Measurements from ENCODE around the gene AICDA.

Gene AICDA

DNA sequence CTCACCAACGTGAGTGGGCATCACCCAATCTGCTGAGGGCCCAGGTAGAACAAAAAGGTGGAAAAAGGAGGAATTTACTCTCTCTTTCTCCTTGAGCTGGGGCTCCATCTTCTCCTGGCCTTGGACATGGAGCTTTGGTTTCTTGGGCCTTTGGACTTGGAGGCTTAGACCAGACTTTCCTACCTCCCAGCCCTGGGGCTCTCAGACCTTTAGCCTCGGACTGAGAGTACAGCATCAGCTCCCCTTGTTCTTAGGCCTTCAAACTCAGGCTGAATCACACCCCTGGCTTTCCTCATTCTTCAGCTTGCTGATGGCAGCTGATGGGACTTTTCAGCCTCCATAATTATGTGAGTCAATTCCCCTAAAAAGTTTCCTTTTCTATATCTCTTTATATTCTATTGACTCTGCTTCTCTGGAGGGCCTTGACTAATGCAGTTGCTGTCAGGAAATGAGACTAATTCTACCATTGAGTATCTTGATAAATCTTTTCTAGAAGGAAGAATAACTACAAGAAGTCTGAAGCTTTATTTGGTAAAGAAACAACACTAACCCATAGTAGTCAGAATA, 56.0 kb downstream of the AICDA start:
- FAIRE-seq (no peak), DNase-seq (ENCODE audit: low spot score) (no peak)

DNA sequence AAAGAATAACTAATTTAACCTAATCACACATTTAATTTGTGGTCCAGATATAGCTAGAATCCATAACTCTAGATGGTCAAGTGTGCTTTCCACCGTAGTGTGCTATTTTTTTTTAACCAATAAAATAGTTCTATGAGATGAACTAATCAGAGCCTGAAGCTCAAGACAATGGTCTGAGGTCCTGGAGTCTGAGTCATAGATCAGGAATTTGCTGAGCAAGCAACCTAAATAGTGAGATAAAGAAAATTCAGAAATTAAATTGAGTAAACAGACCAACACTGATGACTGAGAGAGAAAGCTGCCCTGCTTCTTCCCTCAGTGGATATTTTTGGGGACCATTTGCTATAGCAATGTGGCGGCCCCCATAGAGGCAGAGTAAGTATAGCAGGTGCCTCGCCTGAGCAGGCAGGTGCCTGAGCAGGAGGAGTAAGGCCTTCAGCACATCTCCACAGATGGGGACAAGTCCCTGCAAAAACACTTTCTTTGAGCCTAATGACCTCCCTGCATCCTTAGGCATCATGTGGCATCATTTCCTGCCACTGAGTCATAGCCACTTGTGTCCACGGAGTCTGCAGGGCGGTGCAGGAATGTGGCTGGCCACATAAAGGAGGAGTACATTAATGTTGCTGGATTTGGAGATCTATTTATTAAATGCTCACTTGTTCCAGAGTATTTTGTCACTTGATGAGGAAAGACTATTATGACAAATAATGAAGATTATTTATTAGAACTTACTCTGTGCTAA, 58.0 kb downstream of the AICDA start:
- peak; percentile 98 for FAIRE-seq
- DNase-seq (ENCODE audit: low spot score): peak; percentile 84

DNA sequence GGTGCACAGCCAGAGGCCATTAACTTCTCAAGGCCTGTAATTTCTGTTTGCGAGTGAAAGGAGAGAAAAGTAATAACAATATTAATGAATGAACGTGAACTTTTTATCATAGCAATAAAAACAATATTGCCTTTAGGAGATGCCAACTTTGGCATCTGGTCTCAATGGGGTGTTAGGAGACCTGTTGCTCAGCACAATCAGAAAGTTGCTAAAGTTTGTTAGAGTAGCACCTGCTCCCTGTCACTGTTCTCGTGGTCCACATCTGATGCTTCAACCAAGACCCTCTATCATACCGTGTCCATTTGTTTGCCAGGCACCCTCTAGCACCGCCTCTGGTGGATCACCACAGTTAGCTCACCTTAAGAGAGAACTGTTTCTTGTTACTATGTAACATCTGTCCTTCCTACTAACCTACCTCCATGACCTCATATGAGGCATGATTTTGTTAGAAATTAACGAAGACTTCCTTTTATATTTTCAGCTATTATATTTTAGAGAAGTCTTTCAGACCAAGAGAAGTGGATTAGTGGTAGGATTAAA, 59.5 kb downstream of the AICDA start:
- DNase-seq (ENCODE audit: low spot score) (no peak), FAIRE-seq (no peak)
